Neural cell (in vitro differentiated cells): ENCODE results near the gene ALG10. TPM values are rescaled to one million over a fixed set of nuclear protein-coding genes. Genes with fewer than 3 reads are reported as not detected.
A peak's percentile ranks its signal among the peaks of the same experiment; 100 is the strongest.
"Not testable (repeated sequence)": the region's sequence is repeated elsewhere in the genome, so short reads cannot be mapped to it uniquely, and the experiment has no call there.

Source experiments
- H2AFZ ChIP-seq: fragments of 200-600, 300-800 bp; sonication (generic), shearing (Covaris generic); 2 replicates; pipeline ENCODE4 v1.6.0; 2014; ENCODE audit warnings: low read depth, mild to moderate bottlenecking, antibody characterized with exemption, low read length, moderate library complexity
- H3F3A ChIP-seq: fragments of 200-600 bp; shearing (Covaris generic); 2 replicates; pipeline ENCODE4 v1.6.1; 2016; ENCODE audit warnings: mild to moderate bottlenecking, moderate library complexity, mixed read lengths, antibody characterized with exemption, low read length; ENCODE audit not compliant: insufficient read depth, poor library complexity, severe bottlenecking
- H3K27ac ChIP-seq: fragments of 200-600, 300-800 bp; sonication (generic), shearing (Covaris generic); 2 replicates; pipeline ENCODE4 v1.5.1; 2014; ENCODE audit warnings: mild to moderate bottlenecking, low read length, moderate library complexity
- H3K27me3 ChIP-seq: fragments of 300-800, 200-600 bp; sonication (generic), shearing (Covaris generic); 2 replicates; pipeline ENCODE4 v1.6.0; 2014; ENCODE audit warnings: mild to moderate bottlenecking, low read depth, low read length, moderate library complexity; ENCODE audit not compliant: insufficient read depth
- H3K36me3 ChIP-seq: fragments of 300-800, 200-600 bp; sonication (generic), shearing (Covaris generic); 2 replicates; pipeline ENCODE4 v1.5.1; 2014; ENCODE audit warnings: mild to moderate bottlenecking, antibody characterized with exemption, low read length, moderate library complexity; ENCODE audit not compliant: insufficient read depth
- H3K4me2 ChIP-seq: fragments of 300-800, 200-600 bp; sonication (generic), shearing (Covaris generic); 2 replicates; pipeline ENCODE4 v1.6.0; 2014; ENCODE audit warnings: mild to moderate bottlenecking, low read length
- H3K4me3 ChIP-seq: fragments of 300-800, 200-600 bp; sonication (generic), shearing (Covaris generic); 2 replicates; pipeline ENCODE4 v1.5.1; 2014; ENCODE audit warnings: mild to moderate bottlenecking, low read length, moderate library complexity
- H3K79me2 ChIP-seq: fragments of 200-600 bp; shearing (Covaris generic); replicated peaks from 2 replicates; pipeline ENCODE4 v1.6.0; 2014; ENCODE audit warnings: mild to moderate bottlenecking, low read length, moderate library complexity; ENCODE audit not compliant: insufficient read depth
- H3K9ac ChIP-seq: fragments of 300-800, 200-600 bp; sonication (generic), shearing (Covaris generic); 2 replicates; pipeline ENCODE4 v1.6.1; 2016; ENCODE audit warnings: mild to moderate bottlenecking, low read length, mixed read lengths
- H3K9me2 ChIP-seq: fragments of 200-600 bp; shearing (Covaris generic); 2 replicates; pipeline ENCODE4 v1.6.1; 2016; ENCODE audit warnings: mild to moderate bottlenecking, low read length, mixed read lengths; ENCODE audit not compliant: insufficient read depth
- H3K9me3 ChIP-seq: fragments of 200-600, 300-800 bp; sonication (generic), shearing (Covaris generic); 2 replicates; pipeline ENCODE4 v1.6.1; 2016; ENCODE audit warnings: mild to moderate bottlenecking, mixed run types, low read length, moderate library complexity, mixed read lengths
- H4K20me1 ChIP-seq: fragments of 200-600 bp; shearing (Covaris generic); 2 replicates; pipeline ENCODE4 v1.6.1; 2016; ENCODE audit warnings: mild to moderate bottlenecking, mixed run types; ENCODE audit not compliant: insufficient read depth
- EP300 ChIP-seq: fragments of 450-650 bp; conservative IDR thresholded peaks from 2 replicates; pipeline ENCODE4 v1.6.1; 2014; ENCODE audit warnings: antibody characterized with exemption, mild to moderate bottlenecking, moderate library complexity; ENCODE audit not compliant: poor library complexity, severe bottlenecking
- EZH2 ChIP-seq: fragments of 200-600, 300-800 bp; shearing (Covaris generic), sonication (generic); IDR thresholded peaks from 2 replicates; pipeline ENCODE4 v1.6.1; 2014; ENCODE audit warnings: antibody characterized with exemption, low read length, borderline replicate concordance, mild to moderate bottlenecking; ENCODE audit not compliant: insufficient read depth, poor library complexity, severe bottlenecking
- MXI1 ChIP-seq: fragments of 450-650 bp; conservative IDR thresholded peaks from 2 replicates; pipeline ENCODE4 v1.6.1; 2014; ENCODE audit warnings: antibody characterized with exemption, mild to moderate bottlenecking; ENCODE audit not compliant: poor library complexity, severe bottlenecking
- POLR2AphosphoS5 ChIP-seq: IDR thresholded peaks from 2 replicates; pipeline ENCODE4 v1.6.1; 2012
- RAD21 ChIP-seq: fragments of 450-650 bp; conservative IDR thresholded peaks from 2 replicates; pipeline ENCODE4 v1.6.1; 2014; ENCODE audit warnings: antibody characterized with exemption, mild to moderate bottlenecking, moderate library complexity
- SMC3 ChIP-seq: fragments of 450-650 bp; conservative IDR thresholded peaks from 2 replicates; pipeline ENCODE4 v1.6.1; 2014; ENCODE audit warnings: antibody characterized with exemption, mild to moderate bottlenecking, moderate library complexity; ENCODE audit not compliant: poor library complexity
- TAF1 ChIP-seq: IDR thresholded peaks from 2 replicates; pipeline ENCODE4 v1.6.1; 2012; ENCODE audit warnings: low read depth
- polyA minus RNA-seq: library from RNA; depleted of rRNA, polyadenylated mRNA; stranded (reverse); fragments of >200 nt; gene quantifications from 2 replicates; pipeline ENCODE4 v1.2.3, GENCODE V29; 2014
- polyA plus RNA-seq: library from polyadenylated mRNA; depleted of rRNA; stranded (reverse); fragments of >200 nt; gene quantifications from 2 replicates; pipeline ENCODE4 v1.2.3, GENCODE V29; 2014
- TF ChIP-seq, protein P1 (sequence below): fragments of 450-650 bp; IDR thresholded peaks from 2 replicates; pipeline ENCODE4 v1.5.1; 2014; ENCODE audit warnings: antibody characterized with exemption, mild to moderate bottlenecking, moderate library complexity; ENCODE audit not compliant: poor library complexity, severe bottlenecking
- TF ChIP-seq, protein P2 (sequence below): IDR thresholded peaks from 2 replicates; pipeline ENCODE4 v1.6.1; 2012; ENCODE audit warnings: borderline replicate concordance

ALG10 gene, protein sequence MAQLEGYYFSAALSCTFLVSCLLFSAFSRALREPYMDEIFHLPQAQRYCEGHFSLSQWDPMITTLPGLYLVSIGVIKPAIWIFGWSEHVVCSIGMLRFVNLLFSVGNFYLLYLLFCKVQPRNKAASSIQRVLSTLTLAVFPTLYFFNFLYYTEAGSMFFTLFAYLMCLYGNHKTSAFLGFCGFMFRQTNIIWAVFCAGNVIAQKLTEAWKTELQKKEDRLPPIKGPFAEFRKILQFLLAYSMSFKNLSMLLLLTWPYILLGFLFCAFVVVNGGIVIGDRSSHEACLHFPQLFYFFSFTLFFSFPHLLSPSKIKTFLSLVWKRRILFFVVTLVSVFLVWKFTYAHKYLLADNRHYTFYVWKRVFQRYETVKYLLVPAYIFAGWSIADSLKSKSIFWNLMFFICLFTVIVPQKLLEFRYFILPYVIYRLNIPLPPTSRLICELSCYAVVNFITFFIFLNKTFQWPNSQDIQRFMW
- polyA plus RNA-seq = 9.1 and 12.8 TPM in 2 replicates
- polyA minus RNA-seq = 44.5 and 48.5 TPM in 2 replicates

DNA sequence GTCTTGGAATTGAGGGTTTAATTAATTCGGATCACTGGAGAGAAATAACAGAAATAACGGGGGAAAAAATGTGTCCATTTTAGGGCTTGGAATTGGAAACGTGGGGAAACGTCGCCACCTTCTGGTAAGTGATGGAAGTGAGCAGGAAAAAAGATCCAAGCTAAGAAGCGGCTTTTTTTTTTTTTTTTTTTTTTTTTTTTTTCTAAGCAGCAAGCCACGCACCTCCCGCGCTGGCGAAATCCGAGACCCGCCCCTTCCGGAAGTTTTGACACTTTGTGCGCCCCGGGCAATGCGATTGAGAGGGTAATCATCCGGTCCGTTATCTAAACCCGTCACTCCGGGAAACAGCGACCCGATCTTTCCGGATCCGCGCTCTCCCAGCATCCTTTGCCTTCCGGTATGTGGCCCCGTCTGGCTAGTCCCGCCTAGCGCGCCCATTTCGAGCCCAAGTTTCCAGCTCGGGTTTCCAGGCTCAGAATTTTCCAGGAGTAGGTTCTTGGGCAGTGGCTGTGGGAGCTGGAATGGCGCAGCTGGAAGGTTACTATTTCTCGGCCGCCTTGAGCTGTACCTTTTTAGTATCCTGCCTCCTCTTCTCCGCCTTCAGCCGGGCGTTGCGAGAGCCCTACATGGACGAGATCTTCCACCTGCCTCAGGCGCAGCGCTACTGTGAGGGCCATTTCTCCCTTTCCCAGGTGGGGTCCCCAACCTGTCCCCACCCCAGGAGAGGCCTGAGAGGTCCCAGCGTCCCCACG, at the start of gene ALG10:
ALG10 (plus strand) TSS at position 418 of the 752 bp plus-strand sequence; CDS start at position 522, 104 bp downstream.
- H3K4me2 ChIP-seq = peak within 1 kb of the TSS; percentile 86
- TF ChIP-seq RAD21 = peak; percentile 87
- TF ChIP-seq, protein P1, sequence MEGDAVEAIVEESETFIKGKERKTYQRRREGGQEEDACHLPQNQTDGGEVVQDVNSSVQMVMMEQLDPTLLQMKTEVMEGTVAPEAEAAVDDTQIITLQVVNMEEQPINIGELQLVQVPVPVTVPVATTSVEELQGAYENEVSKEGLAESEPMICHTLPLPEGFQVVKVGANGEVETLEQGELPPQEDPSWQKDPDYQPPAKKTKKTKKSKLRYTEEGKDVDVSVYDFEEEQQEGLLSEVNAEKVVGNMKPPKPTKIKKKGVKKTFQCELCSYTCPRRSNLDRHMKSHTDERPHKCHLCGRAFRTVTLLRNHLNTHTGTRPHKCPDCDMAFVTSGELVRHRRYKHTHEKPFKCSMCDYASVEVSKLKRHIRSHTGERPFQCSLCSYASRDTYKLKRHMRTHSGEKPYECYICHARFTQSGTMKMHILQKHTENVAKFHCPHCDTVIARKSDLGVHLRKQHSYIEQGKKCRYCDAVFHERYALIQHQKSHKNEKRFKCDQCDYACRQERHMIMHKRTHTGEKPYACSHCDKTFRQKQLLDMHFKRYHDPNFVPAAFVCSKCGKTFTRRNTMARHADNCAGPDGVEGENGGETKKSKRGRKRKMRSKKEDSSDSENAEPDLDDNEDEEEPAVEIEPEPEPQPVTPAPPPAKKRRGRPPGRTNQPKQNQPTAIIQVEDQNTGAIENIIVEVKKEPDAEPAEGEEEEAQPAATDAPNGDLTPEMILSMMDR = peak; percentile 88
- TF ChIP-seq MXI1 = peak; percentile 71
- peak; percentile 67 for TF ChIP-seq TAF1
- TF ChIP-seq, protein P2, sequence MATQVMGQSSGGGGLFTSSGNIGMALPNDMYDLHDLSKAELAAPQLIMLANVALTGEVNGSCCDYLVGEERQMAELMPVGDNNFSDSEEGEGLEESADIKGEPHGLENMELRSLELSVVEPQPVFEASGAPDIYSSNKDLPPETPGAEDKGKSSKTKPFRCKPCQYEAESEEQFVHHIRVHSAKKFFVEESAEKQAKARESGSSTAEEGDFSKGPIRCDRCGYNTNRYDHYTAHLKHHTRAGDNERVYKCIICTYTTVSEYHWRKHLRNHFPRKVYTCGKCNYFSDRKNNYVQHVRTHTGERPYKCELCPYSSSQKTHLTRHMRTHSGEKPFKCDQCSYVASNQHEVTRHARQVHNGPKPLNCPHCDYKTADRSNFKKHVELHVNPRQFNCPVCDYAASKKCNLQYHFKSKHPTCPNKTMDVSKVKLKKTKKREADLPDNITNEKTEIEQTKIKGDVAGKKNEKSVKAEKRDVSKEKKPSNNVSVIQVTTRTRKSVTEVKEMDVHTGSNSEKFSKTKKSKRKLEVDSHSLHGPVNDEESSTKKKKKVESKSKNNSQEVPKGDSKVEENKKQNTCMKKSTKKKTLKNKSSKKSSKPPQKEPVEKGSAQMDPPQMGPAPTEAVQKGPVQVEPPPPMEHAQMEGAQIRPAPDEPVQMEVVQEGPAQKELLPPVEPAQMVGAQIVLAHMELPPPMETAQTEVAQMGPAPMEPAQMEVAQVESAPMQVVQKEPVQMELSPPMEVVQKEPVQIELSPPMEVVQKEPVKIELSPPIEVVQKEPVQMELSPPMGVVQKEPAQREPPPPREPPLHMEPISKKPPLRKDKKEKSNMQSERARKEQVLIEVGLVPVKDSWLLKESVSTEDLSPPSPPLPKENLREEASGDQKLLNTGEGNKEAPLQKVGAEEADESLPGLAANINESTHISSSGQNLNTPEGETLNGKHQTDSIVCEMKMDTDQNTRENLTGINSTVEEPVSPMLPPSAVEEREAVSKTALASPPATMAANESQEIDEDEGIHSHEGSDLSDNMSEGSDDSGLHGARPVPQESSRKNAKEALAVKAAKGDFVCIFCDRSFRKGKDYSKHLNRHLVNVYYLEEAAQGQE = peak; percentile 67
- peak; percentile 65 for TF ChIP-seq EP300
- TF ChIP-seq SMC3 = peak; percentile 92
- no peak for TF ChIP-seq EZH2
- TF ChIP-seq POLR2AphosphoS5 = peak; percentile 86
- H4K20me1 ChIP-seq = no peaks in the 10 kb centered on the region
- no peaks in the 10 kb centered on the region for H3F3A ChIP-seq
- no peaks in the 10 kb centered on the region for H3K9me2 ChIP-seq
- H3K9me3 ChIP-seq = no peaks in the 10 kb centered on the region
- peak within 1 kb of the TSS; percentile 81 for H3K4me3 ChIP-seq
- H3K79me2 ChIP-seq = peaks cover 6% of the 10 kb centered on the region
- peak within 1 kb of the TSS; percentile 88 for H2AFZ ChIP-seq
- peak within 1 kb of the TSS; percentile 88 for H3K27ac ChIP-seq
- H3K9ac ChIP-seq = peak within 1 kb of the TSS; percentile 83
- H3K36me3 ChIP-seq = no peaks in the 10 kb centered on the region
- H3K27me3 ChIP-seq = no peaks in the 10 kb centered on the region

DNA sequence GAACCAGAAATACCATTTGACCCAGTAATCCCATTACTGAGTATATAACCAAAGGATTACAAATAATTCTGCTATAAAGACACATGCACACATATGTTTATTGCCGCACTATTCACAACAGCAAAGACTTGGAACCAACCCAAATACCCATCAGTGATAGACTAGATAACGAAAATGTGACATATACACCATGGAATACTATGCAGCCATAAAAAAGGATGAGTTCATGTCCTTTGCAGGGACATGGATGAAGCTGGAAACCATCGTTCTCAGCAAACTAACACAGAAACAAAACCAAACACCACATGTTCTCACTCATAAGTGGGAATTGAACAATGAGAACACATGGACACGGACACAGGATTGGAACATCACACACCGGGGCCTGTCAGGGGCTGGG, 49.4 kb upstream of the ALG10 start:
- not testable (repeated sequence) for H3K9ac ChIP-seq, H2AFZ ChIP-seq, H3K79me2 ChIP-seq, H3K4me2 ChIP-seq, H3F3A ChIP-seq, H3K27me3 ChIP-seq, H3K9me2 ChIP-seq, H3K4me3 ChIP-seq, H3K9me3 ChIP-seq, H4K20me1 ChIP-seq, H3K27ac ChIP-seq, H3K36me3 ChIP-seq
